DMS114 treated with DMSO at 0.1 percent for 48 hours (cell line): ENCODE data around the gene KLC1.

Source experiments
- DNase-seq: peaks from one replicate; lab custom pipeline; 2025; ENCODE audit not compliant: unreplicated experiment; lab: John Stamatoyannopoulos, UW

The KLC1 gene

DNA sequence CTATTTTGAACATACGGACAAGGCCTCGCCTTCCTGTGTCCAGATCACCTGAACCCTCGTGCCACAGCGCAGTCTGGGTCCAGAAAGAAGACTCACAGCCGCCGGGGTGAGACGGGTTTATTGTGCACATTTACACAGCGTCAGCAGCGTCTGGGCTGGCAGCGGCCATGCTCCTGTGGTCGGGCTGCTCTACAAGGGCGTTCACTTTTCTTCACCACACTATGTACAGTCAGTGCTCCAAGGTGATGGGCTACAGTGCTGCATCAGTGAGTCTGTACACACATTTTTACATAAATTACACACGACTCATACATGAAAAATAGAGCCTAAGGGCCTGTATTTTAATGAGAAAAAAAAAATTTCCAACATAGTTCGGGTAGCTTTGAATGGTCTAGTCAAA, 104.6 kb downstream of the KLC1 start:
- DNase-seq, result no peak

DNA sequence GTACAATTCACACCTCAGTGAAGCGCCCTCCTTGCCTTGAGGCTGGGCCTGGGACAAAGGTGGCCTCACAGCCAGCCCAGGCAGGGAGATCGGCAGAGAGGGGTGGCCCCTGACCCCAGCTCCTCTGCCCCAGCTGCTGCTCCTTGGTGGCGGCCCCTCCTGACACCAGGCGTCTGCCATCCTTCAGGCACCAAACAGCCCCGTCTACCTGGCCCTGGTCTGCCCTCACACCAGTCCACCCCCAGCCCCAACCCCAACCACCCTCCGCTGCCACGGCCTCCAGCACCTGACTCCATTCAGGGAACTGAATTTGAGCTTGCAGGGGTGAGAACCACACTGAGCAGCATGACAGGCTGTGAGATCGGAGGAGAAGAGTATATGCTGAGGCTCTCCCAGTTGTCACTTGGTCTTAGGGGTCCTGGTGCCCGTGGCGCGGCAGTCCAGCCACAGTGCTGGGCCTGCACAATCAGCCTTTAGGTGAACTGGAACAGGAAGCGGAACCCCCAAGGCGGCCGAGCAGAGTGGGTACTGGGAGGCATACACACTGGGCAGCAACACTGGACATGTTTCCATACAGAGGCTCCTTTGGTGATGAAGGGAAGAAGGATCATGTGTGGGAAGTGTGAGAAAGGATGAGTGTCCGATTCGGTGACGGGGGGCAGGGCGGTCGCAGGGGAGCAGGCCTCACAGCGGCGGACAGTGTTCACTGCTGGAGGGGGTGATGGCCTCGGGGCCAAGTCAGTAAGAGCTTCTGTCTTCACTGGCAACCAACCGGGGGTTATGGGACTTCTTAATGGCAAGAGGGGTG, 105.3 kb downstream of the KLC1 start:
- DNase-seq, result no peak

- DNase-seq, result no peak
These were observed 106.0 kb downstream of the KLC1 start for GRCh38 chr14:103735022-103735421.

GRCh38 chr14:103735439-103735814, 106.4 kb downstream of the KLC1 start:
- DNase-seq, result no peak

DNA sequence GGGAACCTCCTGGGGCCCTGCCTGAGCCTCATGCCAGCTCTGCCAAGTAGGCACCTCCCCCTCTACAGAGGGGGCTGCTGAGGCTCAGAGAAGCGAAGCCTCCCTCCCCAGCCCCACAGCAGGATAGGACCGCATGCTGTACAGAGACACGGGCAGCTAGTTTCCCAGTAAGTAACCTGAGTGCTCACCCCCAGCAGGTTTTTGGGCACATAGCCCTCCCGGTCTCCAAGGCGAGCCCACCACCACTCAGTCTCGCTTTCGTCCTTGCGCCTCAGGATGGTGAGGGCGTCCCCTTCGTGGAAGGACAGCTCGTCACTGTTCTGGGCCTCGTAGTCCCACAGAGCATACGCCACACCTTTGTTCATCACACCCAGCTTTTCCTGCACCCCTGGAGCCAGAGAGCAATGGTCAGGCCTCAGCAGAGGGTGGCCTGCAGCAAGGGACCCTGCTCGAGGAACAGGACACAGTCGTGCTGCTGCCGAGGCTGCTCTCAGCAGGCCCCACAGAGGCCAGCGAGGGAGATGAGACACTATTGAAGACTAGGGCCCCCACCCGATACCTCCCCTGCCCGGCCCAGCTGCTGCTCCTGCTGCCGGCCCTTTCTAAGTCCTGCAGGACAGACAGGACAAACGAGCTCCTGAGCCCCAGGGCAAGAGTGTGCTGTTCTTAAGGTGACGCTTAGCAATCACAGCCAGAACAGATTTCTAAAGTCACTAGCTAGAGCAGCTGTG, 107.0 kb downstream of the KLC1 start:
- DNase-seq, result no peak

DNA sequence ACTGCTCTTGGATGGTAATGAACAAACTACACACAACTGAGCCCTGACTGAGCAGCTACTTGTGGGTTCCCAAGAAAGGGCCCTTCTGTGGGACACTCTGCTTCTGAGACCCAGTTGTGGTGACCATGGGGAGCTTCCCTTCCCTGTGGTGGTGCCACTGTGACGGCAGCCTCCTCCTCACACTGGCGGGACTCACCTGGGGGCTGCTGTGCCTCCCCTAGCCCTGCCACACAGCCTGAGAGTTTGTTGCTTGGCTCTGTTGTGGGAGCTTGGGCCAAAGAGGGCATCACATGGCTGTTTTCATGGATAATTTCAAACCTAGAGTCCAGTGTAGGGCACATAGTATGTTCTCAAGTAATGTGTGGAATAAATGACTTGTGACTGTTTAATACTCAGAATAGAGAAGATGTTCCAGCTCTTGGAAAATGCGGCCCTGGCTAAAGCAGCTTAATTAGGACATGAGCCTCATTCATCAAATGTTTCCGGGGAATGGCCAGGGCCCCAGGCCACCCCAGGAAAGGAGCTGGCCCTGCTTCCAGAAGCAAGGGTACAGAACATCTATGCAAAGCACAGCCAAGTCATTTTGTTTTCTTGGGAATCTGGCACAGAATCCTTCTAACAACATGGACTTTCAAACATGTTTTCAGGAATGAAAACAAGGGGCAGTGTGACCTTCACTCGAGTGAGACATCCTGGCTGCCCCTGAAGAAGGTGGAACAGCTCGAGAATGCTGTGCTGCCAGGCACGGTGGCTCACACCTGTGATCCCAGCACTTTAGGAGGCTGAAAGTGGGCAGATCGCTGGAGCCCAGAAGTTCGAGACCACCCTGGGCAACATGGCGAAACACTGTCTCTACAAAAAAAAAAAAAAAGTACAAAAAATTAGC, 107.8 kb downstream of the KLC1 start:
- DNase-seq, result no peak

DNA sequence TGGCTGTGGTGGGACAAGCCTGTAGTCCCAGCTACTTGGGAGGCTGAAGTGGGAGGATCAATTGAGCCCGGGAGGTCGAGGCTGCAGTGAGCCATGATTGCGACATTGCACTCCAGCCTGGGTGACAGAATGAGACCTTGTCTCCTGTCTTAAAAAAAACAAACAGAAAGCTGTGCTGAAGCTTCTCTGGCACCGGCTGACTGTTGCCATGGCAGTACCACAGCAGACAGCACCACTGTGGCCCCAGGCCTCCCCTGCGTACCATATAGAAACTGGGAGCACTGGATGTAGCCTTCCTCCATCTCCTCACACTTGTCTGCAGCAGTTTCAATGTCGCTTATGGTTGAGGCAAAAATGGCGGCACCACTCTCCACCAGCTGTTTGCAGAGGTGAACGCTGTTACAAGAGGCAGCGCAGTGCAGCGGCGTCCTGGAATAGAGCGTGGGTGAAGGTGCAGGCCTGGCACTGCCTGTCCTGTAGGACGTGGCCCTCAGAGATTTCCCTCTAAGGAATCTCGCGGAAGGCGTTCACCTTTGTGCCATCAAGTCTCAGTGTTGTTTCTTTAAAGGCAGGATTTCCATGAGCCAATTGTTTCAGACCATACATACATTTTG, 108.5 kb downstream of the KLC1 start:
- DNase-seq, result no peak

DNA sequence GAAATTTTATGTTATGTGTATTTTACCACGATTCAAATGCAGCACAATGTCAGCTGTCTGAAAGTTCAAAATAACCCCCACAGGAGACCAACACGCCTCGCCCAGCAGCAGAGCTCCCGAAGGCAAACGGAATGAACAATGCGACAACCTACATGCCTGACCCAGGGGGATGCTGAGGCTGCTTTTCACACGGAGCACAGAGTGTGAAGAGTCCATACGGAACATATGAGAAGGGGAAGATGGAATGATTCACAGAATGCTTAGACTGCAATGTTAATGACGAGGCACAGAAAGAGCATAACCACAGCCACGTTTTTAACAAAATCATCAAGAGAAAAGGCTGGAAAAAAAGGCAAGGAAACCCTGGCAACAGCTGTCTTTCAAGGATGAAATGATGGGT, 109.2 kb downstream of the KLC1 start:
- DNase-seq, result no peak

DNA sequence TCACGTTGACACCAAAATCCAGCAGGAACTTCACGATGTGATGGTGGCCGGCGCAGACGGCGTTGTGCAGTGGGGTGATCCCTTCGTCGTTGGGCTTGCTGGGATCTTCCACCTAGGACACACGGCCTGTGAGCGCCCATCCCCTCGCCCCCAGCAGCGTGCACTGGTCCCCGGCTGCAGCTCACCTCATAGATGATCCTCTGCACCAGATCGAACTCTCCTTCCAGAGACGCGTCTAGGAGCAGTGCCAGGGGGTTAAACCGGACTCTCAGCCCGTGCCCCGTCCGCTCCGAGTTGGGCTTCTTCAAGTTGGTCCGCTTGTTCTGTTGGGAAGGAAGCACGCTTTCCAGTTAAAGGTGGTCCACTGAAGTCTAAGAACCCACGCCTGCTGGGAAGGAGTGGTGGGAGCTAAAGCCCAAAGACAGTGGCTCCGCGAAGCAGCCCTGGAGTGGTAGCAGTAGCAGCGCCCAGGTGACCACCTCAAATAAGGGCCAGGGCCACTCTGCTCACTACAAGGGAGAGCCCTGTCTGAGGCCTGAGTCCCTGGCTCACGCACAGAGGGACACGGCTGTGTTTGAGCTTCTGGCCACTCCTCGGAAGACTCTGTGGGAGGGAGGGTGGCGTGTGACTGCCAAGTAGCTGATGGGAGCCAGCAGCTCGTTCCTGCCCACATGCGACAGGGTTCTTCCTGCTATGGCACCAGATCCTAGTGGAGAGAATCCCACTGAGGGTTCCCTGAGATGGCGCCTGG, 109.9 kb downstream of the KLC1 start:
- DNase-seq, result no peak

GRCh38 chr14:103739466-103739792, 110.4 kb downstream of the KLC1 start:
- no peak for DNase-seq

GRCh38 chr14:103739793-103740501, 110.9 kb downstream of the KLC1 start:
- DNase-seq, result no peak

- no peak for DNase-seq
These were observed 112.1 kb downstream of the KLC1 start for GRCh38 chr14:103740991-103741689.

- no peak for DNase-seq
These were observed 112.9 kb downstream of the KLC1 start for GRCh38 chr14:103741876-103742275.

DNA sequence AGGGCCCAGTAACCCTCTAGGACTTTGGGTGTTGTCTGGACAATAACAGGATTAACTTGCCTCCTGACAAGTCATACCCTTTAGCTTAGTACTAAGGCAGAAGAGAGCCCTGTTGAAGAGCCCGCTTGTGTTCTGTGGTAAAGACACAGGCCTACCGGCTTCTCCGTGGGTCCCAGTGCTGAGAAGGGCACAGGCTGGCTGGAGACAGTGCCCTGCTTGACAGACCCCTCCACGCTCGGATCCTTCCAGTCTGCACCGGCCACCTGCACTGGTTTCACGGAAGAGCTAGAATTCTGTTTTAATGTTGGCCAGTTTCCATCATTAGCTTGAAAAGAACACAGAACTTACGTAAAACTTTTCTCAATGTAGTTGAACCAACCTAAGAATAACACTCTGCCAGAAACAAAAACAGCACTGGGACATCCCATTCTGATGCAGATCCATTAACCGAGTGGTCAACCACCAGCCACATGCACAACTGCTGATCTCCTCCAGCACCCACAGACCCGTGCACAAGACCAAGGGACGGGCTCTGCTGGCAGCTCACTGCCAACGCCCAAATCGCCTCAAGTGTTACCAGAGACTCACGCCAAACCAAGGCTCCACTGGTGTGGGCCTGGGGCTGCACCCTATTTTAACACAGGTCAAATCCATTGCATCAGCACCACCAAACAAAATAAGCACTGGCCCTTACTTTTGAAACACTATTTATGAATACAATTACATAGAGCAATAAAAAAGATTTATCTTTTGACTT, 113.7 kb downstream of the KLC1 start:
- DNase-seq, result no peak

DNA sequence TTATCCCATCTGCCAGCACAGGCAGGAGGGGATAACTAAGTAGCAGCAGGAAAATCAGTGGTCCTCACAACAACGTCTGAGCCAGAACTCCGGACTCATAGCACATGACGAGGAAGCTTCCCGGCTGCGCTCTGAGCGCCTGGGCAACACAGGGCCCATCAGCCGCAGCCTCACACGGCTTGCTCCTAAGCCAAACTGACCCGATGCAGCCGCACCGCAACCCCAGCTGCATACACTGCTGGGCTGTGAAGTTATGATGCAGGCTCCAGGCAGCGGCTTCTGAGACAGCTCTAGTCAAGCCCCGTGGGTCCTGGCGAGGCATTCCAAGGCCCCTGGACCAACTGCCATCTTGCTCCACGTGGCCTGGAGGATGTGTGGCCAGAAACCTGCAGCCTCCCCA, 114.7 kb downstream of the KLC1 start:
- no peak for DNase-seq

GRCh38 chr14:103744621-103745395, 115.8 kb downstream of the KLC1 start:
- DNase-seq, result no peak

DNA sequence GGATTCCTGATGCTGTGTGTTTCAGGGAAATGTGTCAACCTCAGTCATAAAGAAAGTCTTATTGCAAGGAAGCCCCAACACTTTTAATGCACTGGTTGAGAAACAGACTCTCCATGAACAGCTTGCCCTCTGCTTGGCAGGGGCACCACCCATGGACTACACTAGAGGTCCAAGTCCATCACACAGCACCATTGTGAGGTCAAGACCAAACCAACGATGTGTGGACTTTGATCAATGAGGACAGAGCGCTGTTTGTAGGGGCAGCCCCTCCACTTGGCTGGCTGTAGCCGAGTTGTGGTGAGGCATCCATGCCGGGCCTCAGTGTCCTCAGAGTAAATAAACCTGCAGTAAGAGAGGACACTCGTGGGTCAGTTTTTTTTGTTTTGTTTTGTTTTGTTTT, 116.4 kb downstream of the KLC1 start:
- no peak for DNase-seq

GRCh38 chr14:103746701-103747100, 117.7 kb downstream of the KLC1 start:
- DNase-seq, result no peak
